GM12874 (cell line): Measurements from ENCODE around the gene EIF5.

Experiments used
- CTCF ChIP-seq: IDR thresholded peaks from 2 replicates; pipeline ENCODE4 v1.5.1; 2011; ENCODE audit warnings: low read depth, mild to moderate bottlenecking, control low read depth, low read length, moderate library complexity; ENCODE audit not compliant: insufficient read depth

Gene EIF5

DNA sequence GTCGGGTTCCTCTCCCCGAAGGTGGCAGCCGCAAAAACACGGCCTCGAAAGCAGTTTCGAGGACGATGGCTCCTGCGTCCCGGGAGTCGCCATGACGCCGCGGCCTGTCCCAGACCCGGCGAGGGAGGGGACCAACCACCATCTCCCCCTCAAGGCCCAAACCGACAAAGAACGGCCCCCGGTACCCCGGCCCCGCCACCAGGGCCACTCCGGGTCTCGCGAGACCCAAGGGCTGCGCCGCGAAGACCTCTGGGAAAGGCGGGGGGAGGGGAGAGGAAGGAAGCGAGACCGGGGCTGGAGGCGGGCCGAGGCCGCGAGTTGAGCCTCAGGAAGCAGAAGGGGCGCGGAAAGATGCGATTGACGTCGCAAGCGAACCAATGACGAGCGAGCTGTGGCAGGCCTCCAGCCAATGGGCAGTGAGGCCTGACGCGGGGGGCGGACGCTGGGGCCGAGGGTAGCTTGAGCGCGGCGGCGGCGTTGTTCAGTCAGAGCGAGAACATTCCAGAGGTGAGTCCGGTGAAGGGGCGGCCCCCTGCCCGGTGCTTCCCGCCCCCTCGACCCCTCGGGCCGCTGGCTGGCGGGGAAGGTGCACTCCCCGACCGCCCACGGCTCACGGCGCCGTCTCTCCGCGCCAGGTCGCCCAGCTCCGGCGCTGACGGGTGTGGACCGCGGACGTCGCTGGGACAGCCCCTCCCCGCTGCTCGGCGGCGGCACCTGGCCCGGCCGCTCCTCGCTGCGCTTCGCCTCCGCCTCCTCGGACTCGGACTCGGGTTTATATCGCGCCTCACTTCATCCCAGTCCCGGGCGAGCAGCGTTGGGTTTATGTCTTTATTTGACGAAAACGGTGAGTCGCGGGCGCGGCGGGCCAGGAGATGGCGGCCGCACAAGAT, at the start of gene EIF5:
Gene EIF5, plus strand, starts transcription at position 484 of the 890 bp plus-strand sequence. CDS start 1,624 bp downstream, outside the sequence.
- TF ChIP-seq CTCF = 0 out of 2 replicates have a peak, but pooled peaks have one; percentile 9

GRCh38 chr14:103284574-103285467, 49.2 kb upstream of the EIF5 start:
- TF ChIP-seq CTCF = no peak

DNA sequence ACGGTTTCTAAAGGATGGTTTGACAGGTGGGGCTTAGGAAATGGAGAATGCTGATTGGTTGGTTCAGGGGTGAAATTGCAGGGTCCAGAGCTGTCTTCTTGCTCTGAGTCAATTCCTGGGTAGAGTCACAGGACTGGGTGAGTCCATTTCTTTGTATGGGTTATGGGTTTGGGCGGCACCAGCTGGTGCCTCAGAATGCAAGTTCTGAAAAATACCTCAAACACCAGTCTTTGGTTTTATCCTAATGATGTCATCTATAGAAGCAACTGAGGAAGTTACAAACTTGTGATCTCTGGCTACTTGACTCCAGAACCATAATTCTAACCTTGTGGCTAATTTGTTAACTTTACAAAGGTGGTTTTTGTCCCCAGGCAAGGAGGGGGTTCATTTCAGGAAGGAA, 47.6 kb upstream of the EIF5 start:
- no peak for TF ChIP-seq CTCF

GRCh38 chr14:103286968-103287850, 46.8 kb upstream of the EIF5 start:
- TF ChIP-seq CTCF = no peak

DNA sequence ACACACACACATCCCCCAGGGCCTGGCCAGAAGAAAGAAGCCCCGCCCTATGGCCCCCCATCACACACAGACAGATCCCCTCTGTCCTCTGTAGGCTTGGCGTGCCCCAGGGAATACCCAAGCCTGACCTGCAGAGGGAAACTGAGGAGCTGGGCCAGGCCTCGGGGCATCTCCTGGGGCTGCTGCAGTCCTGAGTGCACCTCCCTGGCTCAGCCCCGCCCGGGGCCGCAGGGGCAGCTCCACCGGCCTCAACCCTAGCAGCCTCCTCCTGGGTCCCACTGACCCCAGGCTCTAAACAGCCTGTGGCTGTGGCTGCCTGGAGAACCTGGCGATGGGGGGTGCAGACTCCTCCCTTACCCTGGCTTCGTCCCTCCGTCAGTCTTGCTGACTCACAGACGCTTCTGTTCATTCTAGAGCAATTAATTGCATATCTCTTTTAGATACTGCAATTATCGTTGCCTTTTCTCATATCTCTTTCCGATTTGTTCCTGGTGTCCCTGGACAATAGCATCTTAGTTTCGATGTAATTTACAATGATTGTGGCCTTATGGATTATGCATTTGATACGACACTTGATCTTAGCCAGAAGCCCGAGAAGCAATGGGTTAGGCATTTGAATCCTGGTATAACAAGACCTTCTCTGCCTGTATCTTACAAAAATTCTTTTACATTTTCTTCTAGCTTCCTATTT, 45.8 kb upstream of the EIF5 start:
- TF ChIP-seq CTCF = no peak

DNA sequence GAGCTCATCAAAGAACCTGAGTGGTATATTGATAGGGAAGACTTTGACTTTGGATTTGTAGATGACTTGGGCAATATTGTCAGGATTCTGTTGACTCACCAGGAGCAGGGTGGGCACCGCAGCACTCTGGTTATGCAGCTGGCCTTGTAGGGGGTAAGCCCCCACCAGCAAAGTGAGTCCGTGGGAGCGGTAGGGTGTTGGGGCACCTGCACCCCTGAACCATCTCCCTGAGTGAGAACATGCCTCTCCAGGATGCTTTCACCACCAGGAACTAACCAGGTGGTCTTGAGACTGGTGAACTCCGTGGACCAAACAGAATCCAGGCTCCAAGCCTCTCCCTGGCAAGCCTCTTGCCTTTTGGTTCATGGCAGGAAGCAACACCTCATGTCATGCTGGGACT, 44.0 kb upstream of the EIF5 start:
- no peak for TF ChIP-seq CTCF
